CD4-positive, alpha-beta T cell treated with Interferon gamma for 1 hour (primary cell): ENCODE measurements around the gene EPHB1.
"Not testable (repeated sequence)": the region's sequence is repeated elsewhere in the genome, so short reads cannot be mapped to it uniquely, and the experiment has no call there.

Source experiments
- DNase-seq: peaks from one replicate; pipeline ENCODE4 v3.0.0-alpha.2; 2020

The EPHB1 gene

DNA sequence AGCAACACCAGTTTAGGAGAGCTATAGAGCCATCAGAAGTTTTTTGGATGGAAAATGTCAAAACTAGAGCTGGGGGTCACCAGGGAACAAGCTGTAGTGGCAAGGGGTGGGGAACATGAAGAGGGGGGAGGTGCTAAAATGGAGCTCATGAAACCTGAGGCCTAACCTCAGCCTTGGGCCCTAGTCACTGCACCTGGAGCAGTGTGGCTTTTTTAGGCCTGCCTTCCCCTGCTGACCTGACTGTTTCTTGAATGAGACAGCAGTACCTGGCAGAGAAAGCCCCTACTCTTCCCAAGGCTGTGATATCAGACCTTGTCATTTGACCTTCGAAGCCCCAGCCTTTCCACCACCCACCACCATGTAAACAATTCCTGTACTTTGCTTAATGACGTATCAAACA is 383.5 kb downstream of the EPHB1 start:
- DNase-seq, result no peak

DNA sequence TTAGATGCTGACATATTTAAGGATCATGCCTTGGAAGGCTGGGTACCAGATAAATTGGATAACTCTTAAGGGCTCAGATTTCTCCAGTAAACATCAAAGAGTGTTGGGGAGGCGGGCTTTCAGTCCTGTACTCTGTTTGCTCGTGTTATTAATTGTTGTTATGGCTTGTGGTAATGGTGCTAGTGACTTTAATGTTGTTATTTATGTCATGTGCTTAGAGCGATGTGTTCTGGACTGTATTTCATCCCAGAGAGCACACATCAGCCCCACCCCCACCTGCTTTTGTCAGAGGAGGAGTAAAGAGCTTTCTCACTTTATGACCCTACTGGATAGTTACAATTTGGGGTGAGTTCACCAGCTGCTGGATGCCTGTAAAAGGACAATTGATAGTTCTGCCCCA is 386.3 kb downstream of the EPHB1 start:
- DNase-seq, result no peak

DNA sequence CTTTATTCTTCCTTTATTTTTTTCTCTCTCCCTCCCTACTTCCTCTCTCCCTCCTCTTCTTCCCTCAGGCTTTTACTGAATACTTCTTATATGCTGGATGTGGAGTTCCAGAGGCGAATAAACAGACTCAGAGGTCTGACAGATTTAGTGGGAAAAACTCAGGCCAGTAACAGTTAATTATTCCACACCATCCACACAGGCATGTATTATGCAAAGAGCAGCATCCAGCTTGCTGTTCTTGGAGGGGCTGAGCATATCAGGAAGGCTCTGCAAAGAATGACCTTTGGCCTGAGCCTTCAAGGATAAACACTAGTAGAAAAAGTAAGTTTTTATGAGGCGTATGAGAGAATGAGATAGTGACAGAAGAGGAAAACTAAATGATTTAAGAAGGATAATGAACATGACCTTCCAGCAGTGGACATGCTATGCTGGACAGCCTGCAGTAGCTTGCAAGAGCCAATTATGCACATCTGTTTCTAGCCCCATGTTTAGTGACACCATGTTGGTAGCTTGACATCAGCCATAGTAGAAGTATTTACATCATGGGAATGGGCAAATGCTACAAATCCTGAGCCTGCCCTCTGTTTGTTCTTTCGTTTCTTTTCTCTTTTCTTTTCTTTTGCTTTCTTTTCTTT is 387.4 kb downstream of the EPHB1 start:
- no peak for DNase-seq

- no peak for DNase-seq
These were observed 395.6 kb downstream of the EPHB1 start for GRCh38 chr3:135190658-135191057.

DNA sequence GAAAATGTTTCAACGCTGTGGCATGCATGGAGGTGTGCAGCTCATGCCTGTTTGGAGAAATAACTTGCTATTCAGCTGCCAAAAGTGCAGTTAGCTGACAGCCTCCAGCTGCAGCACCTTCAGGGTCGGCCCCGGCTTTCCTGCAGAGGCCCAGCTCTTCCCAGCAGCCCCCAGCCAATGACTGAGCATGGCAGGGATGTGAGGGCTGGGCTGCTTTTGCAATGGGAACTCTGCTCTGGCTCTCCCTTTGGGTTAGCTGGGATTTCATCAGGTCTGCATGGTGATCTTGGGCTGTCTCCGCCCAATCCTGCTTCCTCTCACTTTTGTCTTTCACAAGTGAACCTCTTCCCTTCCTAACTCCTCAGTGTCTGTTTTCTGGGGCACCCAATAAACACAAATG is 396.6 kb downstream of the EPHB1 start:
- no peak for DNase-seq

- no peak for DNase-seq
These were observed 397.9 kb downstream of the EPHB1 start for GRCh38 chr3:135192929-135193328.

DNA sequence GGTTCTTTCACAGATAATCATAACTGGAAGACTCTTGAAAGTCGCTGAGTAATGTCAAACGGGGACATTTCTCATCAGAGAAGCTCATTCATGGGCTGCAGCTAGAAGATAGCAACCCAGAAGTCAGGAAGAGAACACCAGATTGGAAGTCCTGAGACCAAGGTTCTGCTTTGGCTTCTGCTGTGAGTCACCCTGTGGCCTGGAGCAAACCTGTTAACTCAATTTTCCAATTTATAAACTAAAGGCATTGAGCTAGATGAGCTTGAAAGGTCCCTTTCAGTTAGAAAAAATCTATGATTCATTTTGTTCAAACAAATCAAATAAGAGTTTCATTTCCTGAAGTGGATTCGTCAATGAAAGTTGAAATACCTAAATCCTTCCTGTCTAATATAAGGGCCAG is 402.2 kb downstream of the EPHB1 start:
- no peak for DNase-seq

GRCh38 chr3:135197856-135198255 is 402.8 kb downstream of the EPHB1 start:
- DNase-seq, result no peak

DNA sequence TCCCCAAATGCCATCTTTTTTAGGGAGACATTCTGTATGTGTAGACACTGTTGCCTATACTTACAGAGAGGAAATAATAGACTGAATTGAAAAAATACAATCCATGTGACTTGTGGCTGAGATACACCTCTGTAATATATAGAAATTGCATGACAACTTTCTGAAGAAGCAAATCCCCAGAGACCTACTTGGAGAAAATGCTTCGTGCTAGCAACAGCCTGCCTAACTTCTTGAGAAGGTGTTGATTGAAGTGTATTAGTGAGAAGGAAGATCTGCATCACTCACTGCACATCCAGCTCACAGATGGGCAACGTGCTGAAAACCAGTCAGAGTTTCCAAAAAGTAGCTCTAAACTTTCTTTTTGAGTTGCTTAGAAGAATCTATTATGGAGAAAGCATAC is 404.1 kb downstream of the EPHB1 start:
- no peak for DNase-seq

GRCh38 chr3:135203026-135203425 is 408.0 kb downstream of the EPHB1 start:
- no peak for DNase-seq

DNA sequence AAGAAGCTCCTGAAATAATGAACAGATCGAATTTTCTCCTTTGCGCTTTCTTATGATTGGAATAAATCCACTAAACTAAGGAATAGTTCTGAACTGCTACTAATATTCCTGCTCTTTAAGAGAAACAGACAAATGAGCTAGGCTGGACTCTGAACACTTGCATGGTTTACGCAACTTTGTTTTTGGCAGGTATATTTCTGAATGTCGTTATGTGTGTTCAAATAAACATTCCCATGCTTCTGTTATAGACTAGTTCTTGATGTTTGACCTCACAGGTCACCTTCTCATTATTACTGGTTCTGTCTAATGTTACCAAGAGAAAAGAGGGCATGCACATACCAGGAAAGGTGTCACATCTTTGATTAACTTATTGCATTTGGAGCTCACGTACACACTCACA is 418.2 kb downstream of the EPHB1 start:
- DNase-seq, result no peak

- DNase-seq, result no peak
These were observed 418.8 kb downstream of the EPHB1 start for GRCh38 chr3:135213822-135214221.

- no peak for DNase-seq
These were observed 419.3 kb downstream of the EPHB1 start for GRCh38 chr3:135214400-135214799.

DNA sequence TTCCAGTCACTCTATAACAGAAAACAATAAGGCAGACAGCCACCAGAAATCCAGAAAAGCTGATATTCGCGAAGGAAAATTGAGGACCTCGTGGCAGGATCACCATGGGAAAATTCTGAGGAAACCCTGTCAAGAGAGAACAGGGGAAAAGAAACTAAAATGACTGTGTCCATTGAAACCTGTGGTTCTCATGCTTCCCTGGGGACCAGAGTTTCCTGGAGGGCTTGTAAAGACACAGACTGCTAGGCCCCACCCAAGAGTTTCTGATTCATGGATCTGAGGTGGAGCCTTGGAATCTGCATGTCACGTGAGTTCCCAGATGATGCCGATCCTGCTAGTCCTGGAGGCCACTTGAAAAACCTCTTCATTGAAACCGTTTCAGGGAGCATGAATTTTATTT is 420.5 kb downstream of the EPHB1 start:
- no peak for DNase-seq

DNA sequence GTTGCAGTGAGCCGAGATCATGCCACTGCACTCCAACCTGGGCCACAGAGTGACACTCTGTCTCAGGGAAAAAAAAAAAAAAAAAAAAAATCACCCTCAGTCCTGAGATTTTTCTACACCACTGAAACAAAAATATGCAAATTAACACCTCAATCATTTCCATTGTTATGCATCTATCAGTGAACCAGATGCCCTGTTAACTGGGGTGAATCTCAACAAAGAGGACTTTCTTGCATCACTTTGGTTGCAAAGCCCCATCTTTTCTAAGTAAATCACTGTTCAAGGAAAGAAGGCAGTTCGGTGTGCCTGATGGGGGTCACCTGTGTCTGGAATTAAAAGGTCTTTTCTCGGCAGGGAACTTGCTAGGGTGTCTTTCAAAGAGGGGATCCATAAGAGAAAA is 421.6 kb downstream of the EPHB1 start:
- no peak for DNase-seq

- no peak for DNase-seq
These were observed 422.7 kb downstream of the EPHB1 start for GRCh38 chr3:135217730-135218129.

GRCh38 chr3:135218304-135218703 is 423.2 kb downstream of the EPHB1 start:
- no peak for DNase-seq

DNA sequence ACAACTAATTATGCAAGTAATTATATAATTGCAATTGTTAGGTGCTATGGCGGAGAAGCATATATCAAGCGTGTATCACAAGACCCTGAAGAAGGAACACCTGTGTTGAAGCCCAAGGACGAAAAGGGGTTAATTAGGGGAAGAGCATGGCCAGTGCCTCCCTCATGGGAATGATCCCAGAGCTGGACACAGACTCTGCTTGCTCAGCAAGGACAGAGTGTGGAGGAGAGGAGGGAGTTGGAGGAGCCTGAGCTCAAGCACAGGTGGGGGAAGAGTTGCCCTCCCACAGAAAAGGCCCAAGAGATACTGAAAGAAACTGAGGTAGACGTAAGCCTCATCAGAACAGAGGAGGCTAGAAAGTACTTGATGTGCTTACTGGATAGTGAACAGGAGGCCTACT is 423.7 kb downstream of the EPHB1 start:
- DNase-seq, result no peak

DNA sequence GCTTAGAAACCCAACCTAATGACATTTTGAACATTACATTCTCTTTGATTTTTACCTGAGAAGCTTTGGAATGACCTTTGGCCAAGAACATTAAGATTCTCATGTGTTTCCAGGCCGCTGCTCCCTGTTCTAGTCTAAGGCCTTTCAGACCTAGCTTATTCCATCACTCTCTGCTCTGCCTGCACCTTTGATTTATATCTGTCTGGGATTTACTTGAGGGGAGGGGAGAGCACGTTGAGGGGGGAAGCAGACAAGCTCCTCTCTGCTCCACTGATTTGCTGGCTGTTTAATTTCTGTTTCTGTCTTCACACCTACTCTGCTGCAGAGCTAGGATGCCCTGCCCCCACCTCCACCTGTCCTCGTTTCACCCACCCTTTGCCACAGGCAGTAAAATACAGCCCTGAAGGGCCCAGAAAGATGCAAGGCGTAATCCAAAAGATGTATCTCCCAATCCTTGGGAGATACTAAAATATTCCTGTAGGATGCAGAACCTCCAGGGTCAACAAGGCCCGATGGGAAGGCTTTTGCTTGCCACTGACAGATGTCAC is 429.8 kb downstream of the EPHB1 start:
- DNase-seq, result no peak

DNA sequence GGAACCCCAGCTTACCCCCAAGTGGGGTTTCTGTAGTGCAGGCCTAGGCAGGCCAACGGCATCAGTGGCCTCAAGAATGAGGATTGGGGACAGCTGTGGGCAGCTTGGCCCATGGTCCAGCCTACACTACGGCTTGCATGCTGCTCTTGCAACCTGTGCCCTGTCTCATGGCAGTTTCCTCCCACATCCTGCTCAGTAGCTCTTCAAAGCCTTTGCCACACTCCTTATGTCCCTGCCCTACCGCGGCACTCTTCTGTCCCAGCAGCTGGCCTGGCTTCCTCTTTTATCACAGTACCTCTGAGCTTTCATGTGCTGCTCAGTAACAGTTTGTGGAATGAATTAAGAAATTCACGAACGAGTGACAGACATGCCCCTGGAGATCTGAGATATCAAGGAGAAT is 431.0 kb downstream of the EPHB1 start:
- no peak for DNase-seq

DNA sequence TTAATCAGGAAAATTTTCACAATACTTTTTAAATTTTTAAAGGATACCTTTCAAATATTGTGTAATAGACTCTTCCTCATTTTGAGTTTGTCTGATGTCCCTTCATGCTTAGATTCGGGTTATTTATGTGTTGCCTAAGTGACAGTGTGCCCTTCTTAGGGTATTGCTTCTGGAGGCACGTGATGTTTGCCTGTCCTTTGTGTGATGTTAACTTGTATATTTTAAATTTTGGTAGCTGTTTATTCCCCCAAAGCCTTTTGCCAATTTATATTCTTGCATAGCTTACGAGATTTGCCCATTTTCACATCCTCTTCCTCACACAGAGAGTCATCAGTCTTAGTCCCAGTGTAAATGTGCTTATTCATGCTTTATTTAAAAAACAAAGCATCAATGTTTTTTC is 433.1 kb downstream of the EPHB1 start:
- no peak for DNase-seq

GRCh38 chr3:135229018-135229495 is 434.0 kb downstream of the EPHB1 start:
- DNase-seq, result no peak

- no peak for DNase-seq
These were observed 436.7 kb downstream of the EPHB1 start for GRCh38 chr3:135231737-135232136.

GRCh38 chr3:135232226-135232625 is 437.2 kb downstream of the EPHB1 start:
- no peak for DNase-seq

GRCh38 chr3:135233476-135233875 is 438.4 kb downstream of the EPHB1 start:
- not testable (repeated sequence) for DNase-seq
